ENCODE measurements around the gene SCUBE1. TPM values are rescaled to one million over a fixed set of nuclear protein-coding genes. Genes with fewer than 3 reads are reported as not detected.

Gene SCUBE1
- total RNA-seq, 3 donors from 2014 or later (not counting 1 experiment from before 2014, with no cell fraction given) = 0.05 to 1.2 (median 0.11) TPM

GRCh38 chr22:43319661-43320486, 23.3 kb downstream of the SCUBE1 start:
- Mint-ChIP-seq H3K36me3 (no peaks in the 10 kb centered on the region), H3K27me3 (ENCODE audit: low read depth in 2 of 2) (no peaks in the 10 kb centered on the region), H3K27ac (no peak overlapping the region), H3K4me1 (peaks cover 0 to 6% of the 10 kb centered on the region in 2 donors), H3K9me3 (no peaks in the 10 kb centered on the region), H3K4me3 (no peak overlapping the region)
- intact Hi-C loops (cut with micrococcal nuclease) = no loop called here
- no peak overlapping the region for H3K27ac ChIP-seq (ENCODE audit: low read length)
- DNase-seq (no peak), ATAC-seq (no peak)
- no peaks in the 10 kb centered on the region for H3K36me3 ChIP-seq (ENCODE audit: control insufficient read depth, insufficient read depth, low read length)
- TF ChIP-seq, protein P1, sequence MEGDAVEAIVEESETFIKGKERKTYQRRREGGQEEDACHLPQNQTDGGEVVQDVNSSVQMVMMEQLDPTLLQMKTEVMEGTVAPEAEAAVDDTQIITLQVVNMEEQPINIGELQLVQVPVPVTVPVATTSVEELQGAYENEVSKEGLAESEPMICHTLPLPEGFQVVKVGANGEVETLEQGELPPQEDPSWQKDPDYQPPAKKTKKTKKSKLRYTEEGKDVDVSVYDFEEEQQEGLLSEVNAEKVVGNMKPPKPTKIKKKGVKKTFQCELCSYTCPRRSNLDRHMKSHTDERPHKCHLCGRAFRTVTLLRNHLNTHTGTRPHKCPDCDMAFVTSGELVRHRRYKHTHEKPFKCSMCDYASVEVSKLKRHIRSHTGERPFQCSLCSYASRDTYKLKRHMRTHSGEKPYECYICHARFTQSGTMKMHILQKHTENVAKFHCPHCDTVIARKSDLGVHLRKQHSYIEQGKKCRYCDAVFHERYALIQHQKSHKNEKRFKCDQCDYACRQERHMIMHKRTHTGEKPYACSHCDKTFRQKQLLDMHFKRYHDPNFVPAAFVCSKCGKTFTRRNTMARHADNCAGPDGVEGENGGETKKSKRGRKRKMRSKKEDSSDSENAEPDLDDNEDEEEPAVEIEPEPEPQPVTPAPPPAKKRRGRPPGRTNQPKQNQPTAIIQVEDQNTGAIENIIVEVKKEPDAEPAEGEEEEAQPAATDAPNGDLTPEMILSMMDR (IDR thresholded peaks at IDR 0.05) = no peak
- no peaks in the 10 kb centered on the region for H3K9me3 ChIP-seq (ENCODE audit: control insufficient read depth, insufficient read depth, low read length)
- 74% methylated on average over 9 of the region's 10 CpGs for WGBS (ENCODE audit: insufficient coverage)
- no peak overlapping the region for H3K4me3 ChIP-seq (ENCODE audit: low read length)
- H3K4me1 ChIP-seq (ENCODE audit: control insufficient read depth, insufficient read depth, low read length) = peaks cover 5% of the 10 kb centered on the region
- no peaks in the 10 kb centered on the region for H3K27me3 ChIP-seq (ENCODE audit: control insufficient read depth, insufficient read depth, low read length)

DNA sequence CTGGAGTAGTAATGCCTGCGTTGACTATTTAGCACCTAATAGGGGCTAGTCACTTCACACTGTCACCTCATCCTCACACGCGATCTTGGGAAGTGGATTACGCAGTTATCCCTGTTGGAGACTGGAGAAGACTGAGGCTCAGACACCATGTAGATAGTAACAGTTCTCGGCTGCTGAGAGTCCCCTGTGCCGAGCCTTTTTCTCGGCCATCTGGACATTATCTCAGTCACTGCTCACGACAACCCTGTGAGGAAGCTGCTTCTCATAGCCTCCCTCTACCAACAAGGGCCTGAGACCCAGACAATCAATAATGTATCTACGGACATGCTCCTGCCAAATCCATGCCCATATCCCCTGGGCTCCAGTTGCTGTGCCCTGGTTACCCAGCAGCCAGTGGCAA, 25.9 kb downstream of the SCUBE1 start:
- Mint-ChIP-seq H3K9me3 (no peaks in the 10 kb centered on the region), H3K36me3 (no peaks in the 10 kb centered on the region), H3K4me3 (no peak overlapping the region), H3K27me3 (ENCODE audit: low read depth in 2 of 2) (peaks cover 0 to 3% of the 10 kb centered on the region in 2 donors), H3K4me1 (peaks cover 0 to 6% of the 10 kb centered on the region in 2 donors), H3K27ac (no peak overlapping the region)
- H3K27ac ChIP-seq (ENCODE audit: low read length) = no peak overlapping the region
- intact Hi-C loops (cut with micrococcal nuclease) = no loop called here
- TF ChIP-seq, protein P1 (IDR thresholded peaks at IDR 0.05) = no peak
- H3K4me1 ChIP-seq (ENCODE audit: control insufficient read depth, insufficient read depth, low read length) = peaks cover 5% of the 10 kb centered on the region
- DNase-seq = no peak
- no peak overlapping the region for H3K4me3 ChIP-seq (ENCODE audit: low read length)
- H3K9me3 ChIP-seq (ENCODE audit: control insufficient read depth, insufficient read depth, low read length) = no peaks in the 10 kb centered on the region
- H3K27me3 ChIP-seq (ENCODE audit: control insufficient read depth, insufficient read depth, low read length) = no peaks in the 10 kb centered on the region
- H3K36me3 ChIP-seq (ENCODE audit: control insufficient read depth, insufficient read depth, low read length) = no peaks in the 10 kb centered on the region
- whole genome bisulfite sequencing (ENCODE audit: insufficient coverage) = 95% methylated on average over 9 of the region's 9 CpGs
- ATAC-seq = no peak

DNA sequence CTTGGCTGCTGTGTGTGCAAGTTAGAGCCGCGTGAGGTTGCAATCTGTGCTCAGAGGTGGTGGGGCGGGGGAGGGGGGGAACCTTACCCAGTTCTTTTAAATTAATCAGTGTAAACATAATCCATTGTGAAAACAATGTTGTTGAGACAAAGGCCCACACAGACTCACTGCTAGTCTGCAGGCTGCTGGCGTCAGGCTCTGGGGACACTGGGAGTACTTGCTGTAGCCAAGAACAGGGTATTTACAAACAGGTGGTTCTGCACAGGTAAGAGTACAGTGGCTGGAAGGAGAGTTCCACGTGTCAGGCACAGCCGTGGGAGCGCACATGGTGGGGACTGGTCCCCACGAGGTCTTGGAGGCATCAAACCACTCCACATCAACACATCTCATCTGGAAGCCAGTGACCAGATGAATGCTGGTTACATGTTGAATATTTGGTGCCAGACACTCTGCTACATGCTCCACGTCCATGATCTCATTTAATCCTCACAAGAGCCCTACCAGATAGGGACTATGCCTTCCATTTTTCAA, 27.4 kb downstream of the SCUBE1 start:
- Histone ChIP-seq H3K9me3 (ENCODE audit: control insufficient read depth, insufficient read depth, low read length) (no peaks in the 10 kb centered on the region), H3K4me1 (ENCODE audit: control insufficient read depth, insufficient read depth, low read length) (no peaks in the 10 kb centered on the region), H3K27ac (ENCODE audit: low read length) (no peak overlapping the region), H3K4me3 (ENCODE audit: low read length) (no peak overlapping the region), H3K36me3 (ENCODE audit: control insufficient read depth, insufficient read depth, low read length) (no peaks in the 10 kb centered on the region), H3K27me3 (ENCODE audit: control insufficient read depth, insufficient read depth, low read length) (no peaks in the 10 kb centered on the region)
- intact Hi-C loops (cut with micrococcal nuclease) = no loop called here
- H3K36me3 Mint-ChIP-seq = no peaks in the 10 kb centered on the region
- peaks cover 0 to under 1% of the 10 kb centered on the region in 2 donors for H3K4me1 Mint-ChIP-seq
- 88% methylated on average over 7 of the region's 9 CpGs for WGBS (ENCODE audit: insufficient coverage)
- peaks cover 0 to 3% of the 10 kb centered on the region in 2 donors for H3K27me3 Mint-ChIP-seq (ENCODE audit: low read depth in 2 of 2)
- H3K4me3 Mint-ChIP-seq = no peak overlapping the region
- DNase-seq = no peak
- TF ChIP-seq, protein P1 (IDR thresholded peaks at IDR 0.05) = no peak
- no peak overlapping the region for H3K27ac Mint-ChIP-seq
- no peaks in the 10 kb centered on the region for H3K9me3 Mint-ChIP-seq
- no peak for ATAC-seq
